Fibroblast of skin of right quadriceps (primary cell): Measurements from ENCODE around the gene ASMTL.
"Not testable (repeated sequence)": the region's sequence is repeated elsewhere in the genome, so short reads cannot be mapped to it uniquely, and the experiment has no call there.

ENCODE experiments used
- DNase-seq: peaks from one replicate; pipeline ENCODE4 v3.0.0-alpha.2; 2013

ASMTL gene

DNA sequence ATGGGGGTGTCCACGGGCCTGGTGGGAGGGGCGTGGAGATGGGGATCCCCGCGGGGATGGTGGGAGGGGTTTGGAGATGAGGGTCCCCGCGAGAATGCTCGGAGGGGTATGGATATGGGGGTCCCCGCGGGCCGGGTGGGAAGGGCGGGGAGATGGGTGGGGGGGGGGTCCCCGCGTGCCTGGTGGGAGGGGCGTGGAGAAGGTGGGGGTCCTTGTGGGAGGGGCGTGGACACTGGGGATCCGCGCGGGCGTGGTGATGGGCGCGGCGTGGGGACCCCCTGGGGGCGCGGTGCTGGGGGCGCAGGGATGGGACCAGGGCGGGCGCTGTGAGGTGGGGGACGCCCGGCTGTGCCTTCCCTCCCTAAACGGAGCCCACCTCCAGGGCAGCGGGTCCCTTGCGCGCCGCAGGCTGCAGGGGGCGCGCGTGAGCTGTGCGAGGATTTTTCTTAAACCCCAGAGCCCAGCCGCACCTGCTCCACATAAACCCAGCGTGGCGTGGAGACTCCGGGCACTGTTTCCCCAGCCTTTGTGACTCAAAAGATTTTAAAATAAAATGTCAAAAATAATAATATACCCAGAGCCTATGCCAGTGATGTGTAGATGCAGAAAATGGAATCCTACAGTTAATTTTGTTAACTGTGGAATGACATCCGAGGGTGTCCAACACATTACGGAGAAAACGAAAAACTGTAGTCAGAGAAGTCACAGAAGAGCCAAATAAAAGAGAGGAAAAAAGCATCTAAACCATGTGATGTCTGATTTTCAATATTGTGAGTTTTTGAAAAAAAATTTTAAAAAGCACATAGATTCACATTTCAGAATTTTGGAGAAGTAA lies 1.5 kb upstream of the ASMTL start:
- DNase-seq, result peak; percentile 73

DNA sequence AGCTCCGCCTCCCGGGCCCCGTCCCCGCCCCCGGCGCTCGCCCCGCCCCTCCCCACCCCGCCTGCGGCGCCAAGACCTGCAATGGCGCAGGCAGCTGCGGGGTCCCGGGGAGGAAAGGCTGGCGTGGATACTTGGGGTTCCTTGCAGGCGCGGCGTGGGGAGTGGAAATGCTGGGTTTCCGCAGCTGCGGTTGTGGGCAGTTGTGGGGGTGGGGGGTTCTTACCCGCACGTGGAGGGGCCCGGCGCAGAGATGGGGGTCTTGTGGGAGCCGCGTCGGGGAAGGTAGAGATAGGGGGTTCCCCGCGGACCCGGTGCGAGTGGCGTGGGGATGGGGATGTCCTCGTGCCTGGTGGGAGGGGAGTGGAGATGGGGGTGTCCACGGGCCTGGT lies 680 bp upstream of the ASMTL start:
- DNase-seq, result no peak

DNA sequence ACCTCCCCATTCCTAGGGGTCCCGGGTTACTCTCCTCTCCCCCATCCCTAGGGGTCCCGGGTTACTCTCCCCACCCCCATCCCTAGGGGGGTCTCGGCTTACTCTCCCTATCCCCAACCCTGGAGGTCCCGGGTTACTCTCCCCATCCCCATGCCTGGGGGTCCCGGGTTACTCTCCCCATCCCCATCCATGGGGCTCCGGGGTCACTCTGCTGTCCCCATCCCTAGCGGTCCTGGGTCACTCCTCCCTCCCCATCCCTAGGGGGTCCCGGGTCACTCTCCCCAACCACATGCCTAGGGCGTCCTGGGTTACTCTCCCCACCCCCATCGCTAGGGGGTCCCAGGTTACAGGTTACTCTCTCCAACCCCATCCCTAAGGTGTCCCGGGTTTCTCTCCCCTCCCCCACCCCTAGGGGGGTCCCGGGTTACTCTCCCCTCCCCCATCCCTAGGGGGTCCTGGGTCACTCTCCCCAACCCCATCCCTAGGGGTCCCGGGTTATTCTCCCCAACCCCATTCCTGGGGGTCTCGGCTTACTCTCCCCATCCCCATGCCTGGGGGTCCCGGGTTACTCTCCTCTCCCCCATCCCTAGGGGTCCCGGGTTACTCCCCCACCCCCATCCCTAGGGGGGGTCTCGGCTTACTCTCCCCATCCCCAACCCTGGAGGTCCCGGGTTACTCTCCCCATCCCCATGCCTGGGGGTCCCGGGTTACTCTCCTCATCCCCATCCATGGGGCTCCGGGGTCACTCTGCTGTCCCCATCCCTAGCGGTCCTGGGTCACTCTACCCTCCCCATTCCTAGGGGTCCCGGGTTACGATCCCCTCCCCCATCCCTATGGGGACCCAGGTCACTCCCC lies 821 bp downstream of the ASMTL start:
- no peak for DNase-seq

DNA sequence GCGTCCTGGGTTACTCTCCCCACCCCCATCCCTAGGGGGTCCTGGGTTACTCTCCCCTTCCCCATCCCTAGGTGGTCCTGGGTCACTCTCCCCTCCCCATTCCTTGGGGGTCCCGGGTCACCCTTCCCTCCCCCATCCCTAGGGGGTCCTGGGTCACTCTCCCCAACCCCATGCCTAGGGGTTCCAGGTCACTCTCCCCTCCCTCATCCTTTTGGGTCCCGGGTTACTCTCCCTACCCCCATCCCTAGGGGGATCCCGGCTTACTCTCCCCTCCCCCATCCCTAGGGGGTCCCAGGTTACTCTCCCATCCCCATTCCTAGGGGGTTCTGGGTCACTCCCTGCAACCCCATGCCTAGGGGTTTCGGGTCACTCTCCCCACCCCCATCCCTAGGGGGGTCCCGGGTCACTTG lies 1.5 kb downstream of the ASMTL start:
- DNase-seq, result no peak

DNA sequence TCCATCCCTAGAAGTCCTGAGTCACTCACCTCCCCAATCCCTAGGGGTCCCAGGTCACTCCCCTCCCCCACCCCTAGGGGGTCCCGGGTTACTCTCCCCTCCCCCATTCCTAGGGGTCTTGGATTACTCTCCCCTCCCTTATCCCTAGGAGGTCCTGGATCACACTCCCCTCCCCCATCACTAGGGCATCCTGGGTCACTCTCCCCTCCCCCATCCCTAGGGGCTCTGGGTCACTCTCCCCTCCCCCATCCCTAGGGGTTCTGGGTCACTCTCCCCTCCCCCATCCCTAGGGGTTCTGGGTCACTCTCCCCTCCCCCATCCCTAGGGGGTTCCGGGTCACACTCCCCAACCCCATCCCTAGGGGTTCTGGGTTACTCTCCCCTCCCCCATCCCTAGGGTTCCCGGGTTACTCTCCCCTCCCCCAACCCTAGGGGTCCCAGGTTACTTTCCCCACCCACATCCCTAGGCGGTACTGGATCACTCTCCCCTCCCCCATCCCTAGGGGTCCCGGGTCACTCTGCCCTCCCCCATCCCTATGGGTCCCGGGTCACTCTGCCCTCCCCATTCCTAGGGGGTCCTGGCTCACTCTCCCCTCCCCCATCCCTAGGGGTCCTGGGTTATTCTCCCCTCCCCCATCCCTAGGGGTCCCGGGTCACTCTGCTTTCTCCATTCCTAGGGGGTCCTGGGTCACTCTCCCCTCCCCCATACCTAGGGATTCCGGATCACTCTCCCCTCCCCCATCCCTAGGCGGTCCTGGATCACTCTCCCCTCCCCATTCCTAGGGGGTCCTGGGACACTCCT lies 2.1 kb downstream of the ASMTL start:
- DNase-seq, result no peak

DNA sequence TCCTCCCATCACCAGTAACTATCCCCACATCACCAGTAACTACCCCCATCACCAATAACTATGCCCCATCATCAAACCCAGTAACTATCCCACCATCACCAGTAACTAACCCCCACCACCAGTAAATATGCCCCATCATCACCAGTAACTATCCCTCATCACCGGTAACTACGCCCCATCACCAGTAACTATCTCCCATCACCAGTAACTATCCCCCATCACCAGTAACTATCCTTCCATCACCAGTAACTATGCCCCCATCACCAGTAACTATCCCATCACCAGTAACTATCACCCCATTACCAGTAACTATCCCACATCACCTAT lies 2.9 kb downstream of the ASMTL start:
- DNase-seq, result no peak

DNA sequence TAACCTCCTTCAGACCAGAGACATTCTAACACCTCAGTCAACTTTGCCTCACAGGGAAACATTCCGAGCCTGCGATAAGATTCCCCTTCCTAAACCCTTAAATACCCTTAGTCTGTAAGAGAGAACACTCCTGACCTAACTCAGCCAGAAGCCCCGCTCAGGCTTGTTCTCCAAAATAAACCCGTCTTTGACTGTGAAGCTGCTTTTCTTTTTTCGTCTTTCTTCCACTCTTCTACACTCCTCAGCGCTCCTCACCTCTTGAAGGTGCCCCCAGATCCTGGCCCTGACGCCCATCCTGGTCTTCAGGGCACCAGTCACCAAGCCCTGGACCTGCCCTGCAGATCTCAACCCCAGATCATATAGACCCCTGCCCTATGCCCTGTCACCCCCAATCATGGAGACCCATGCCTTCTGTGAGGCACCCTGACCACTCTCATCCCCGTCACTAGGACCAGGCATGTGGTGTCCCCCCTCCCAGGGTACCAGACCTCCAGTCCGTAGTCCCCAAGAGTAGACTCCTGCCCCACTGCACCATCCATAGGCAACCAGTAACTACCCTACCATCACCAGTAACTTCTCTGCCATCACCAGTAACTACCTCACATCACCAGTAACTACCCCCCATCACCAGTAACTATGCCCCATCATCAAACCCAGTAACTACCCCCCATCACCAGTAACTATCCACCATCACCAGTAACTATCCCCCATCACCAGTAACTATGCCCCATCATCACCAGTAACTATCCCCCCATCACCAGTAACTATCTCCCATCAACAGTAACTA lies 3.5 kb downstream of the ASMTL start:
- DNase-seq, result no peak

DNA sequence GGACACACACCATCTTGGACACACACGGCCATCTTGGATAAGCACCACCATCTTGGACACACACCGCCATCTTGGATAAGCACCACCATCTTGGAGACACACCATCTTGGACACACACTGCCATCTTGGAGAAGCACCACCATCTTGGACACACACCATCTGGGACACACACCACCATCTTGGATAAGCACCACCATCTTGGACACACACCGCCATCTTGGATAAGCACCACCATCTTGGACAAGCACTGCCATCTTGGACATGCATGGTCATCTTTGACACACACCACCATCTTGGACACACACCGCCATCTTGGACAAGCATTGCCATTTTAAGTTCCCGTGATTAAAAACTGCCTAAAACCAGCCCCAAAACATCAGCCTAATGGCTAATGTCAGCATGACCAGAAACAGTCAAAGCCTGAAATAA lies 4.1 kb downstream of the ASMTL start:
- DNase-seq, result not testable (repeated sequence)

DNA sequence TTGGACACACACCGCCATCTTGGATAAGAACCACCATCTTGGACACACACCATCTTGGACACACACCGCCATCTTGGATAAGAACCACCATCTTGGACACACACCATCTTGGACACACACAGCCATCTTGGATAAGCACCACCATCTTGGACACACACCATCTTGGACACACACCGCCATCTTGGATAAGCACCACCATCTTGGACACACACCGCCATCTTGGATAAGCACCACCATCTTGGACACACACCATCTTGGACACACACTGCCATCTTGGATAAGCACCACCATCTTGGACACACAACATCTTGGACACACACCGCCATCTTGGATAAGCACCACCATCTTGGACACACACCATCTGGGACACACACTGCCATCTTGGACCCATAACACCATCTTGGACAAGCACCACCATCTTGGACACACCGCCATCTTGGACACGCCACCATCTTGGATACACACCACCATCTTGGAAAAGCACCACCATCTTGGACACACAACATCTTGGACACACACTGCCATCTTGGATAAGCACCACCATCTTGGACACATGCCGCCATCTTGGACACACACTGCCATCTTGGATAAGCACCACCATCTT lies 4.6 kb downstream of the ASMTL start:
- DNase-seq, result not testable (repeated sequence)

DNA sequence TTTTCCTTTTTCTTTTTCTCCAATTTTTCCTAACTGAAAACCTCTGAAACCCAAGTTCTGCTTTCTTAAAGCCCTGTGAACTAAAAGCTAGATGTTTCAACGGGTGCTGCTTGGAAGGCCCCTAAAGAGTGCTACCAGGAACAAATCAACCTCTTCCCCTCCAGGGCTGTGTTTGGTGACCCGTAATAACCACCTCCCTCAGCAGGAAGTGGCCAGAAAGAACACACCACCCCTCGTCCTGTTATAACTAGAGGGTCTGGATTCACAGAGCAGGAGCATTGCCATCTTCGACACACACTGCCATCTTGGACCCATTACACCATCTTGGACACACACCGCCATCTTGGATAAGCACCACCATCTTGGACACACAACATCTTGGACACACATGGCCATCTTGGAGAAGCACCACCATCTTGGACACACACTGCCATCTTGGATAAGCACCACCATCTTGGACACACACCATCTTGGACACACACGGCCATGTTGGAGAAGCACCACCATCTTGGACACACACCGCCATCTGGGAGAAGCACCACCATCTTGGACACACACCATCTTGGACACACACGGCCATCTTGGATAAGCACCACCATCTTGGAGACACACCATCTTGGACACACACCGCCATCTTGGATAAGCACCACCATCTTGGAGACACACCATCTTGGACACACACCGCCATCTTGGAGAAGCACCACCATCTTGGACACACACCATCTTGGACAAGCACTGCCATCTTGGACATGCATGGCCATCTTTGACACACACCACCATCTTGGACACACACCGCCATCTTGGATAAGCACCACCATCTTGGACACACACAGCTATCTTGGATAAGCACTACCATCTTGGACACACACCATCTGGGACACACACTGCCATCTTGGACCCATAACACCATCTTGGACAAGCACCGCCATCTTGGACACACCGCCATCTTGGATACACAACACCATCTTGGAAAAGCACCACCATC lies 5.4 kb downstream of the ASMTL start:
- not testable (repeated sequence) for DNase-seq

DNA sequence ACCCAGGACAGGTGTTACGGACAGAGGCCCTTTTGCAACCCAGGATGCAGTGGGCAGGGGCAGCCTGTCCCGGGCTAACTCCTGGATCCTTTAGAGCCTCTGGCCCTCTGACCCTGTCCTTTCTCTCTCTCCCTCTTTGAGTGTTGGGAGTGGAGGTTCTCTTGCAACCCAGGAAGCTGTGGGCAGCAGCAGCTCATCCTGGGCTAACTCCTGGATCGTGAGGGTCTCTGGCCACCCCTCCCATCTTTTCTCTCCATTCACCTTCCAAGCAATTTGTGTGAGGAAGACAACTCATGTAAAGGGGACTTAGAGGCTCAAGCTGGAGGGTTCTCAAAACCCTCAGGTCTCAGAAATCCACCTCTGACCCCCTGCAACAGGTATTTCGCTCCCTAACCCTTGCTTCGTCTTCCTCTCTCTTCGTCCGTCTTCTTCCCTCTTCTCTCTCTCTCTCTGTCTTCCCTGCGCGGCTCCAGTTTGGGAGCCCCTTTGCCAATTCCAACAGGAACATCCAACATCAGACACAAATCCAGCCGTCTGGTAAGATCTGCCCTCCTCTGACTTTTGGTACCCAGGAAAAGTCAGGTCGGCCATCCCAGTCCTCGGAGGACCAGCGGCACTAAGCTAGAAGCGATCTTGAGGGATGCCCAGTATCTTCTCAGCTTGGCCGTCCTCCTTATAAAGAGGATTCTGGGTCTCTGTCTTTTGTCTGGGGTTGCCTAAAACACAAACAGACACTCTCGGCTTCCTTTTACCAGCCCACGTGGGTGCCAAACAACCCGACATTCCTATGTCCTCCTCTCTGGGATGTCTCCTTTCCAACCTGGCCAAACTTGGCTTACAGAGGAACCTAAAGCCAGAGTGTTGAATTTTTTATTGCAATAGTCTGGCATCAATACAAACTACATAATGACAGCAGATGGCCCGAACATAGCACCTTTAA lies 7.9 kb downstream of the ASMTL start:
- DNase-seq, result no peak

DNA sequence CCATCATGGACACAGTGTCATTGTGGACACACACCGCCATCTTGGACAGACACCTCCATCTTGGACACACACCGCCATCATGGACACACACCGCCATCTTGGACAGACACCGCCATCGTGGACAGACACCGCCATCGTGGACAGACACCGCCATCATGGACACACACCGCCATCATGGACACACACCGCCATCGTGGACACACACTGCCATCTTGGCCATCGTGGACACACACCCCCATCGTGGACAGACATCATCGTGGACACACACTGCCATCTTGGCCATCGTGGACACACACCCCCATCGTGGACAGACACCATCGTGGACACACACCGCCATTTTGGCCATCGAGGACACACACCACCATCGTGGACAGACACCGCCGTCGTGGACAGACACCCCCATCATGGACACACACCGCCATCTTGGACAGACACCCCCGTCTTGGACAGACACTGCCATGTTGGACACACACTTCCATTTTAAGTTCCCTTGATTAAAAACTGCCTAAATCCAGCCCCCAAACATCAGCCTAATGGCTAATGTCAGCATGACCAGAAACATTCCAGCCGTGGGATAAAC lies 9.1 kb downstream of the ASMTL start:
- no peak for DNase-seq

DNA sequence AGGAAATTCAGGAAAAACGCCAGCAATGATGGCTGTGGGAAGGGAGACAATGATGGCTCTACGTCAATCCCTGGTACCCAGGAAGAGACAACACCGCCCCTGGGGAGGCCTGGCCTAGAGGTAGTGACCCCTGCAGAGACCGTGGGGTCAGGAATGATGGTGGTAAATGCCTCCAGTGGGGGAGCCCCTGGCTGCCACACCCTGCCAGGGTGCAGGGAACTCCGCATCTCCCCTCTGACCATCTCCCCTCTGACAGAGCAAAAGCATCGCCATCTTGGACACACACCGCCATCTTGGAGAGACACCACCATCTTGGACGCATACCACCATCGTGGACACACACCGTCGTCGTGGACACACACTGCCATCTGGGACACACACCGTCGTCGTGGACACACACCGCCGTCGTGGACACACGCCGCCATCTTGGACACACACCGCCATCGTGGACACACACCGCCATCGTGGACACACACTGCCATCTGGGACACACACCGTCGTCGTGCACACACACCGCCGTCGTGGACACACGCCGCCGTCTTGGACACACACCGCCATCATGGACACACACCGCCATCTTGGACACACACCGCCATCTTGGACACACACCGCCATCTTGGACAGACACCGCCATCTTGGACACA lies 9.9 kb downstream of the ASMTL start:
- no peak for DNase-seq

DNA sequence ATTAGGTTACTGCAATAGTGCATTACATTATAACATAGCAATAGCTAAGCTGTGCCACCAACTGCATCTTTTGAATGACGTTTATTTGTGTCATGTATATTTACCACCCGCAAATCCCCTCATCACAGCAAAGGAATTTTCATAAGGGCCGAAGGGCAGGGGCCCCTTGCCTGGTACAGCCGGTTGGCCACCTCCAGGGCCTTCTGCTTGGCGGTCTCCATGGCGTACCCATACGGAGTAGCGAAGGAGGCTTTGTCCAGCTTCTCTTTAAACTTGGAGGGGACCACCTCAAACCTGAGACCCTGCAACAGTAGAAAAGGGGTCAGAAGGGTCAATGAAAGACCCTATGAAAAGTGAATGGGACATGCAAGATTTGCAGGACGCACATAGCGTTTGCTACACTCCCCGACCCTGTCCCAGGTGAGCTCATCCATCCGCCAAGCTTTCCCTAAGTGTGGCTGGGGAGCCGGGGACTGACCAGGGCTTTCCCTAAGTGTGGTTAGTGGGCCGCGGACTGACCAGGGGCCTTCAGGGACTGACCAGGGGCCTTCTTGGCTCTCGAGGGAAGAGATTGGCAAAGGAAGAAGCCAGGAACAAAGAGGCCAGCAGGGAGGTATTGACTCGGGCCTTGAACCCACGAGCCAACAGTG lies 10.6 kb downstream of the ASMTL start:
- DNase-seq, result no peak

DNA sequence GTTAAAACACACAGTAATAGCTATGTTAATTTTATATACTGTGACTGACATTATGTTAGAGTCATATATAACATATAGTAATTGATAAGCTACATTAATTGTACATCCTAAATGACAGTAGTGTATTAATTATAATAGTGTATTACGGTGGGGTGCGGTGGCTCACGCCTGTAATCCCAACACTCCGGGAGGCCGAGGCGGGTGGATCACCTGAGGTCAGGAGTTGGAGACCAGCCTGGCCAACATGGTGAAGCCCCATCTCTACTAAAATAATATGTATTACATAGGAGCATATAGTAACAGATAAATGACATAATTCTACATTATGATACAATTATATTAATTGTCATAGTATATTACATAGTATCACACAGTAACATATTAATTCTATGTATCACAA lies 12.2 kb downstream of the ASMTL start:
- no peak for DNase-seq

DNA sequence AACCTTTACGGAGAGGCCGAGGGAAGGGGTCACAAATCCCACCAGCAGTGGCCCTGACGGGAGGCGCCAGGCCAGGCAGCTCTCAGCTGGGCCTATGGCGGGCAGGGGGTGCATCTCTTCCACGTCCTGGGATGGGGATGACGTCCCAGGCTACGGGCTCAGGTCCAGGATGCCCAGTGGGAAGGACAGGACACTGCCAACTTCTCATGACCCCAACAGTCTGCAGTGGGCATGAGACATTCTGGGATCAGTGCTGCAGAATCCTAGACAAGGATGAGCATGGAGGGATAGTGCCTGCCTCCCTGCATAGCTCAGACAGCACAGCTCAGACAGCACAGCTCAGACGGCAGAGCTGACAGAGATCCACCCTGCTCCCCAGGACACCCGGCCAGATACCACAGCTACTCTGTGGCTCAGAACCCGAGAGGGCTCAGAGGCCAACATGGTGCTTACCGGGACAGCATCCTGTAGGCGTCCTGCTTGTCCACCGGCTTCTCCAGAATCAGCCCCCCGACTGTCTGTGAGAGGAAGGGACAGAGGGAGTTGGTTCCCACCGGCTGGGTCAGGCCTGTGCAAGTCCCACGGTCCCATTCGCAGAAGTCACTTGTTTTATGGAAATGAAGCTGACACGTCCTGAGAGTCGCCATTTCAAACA lies 17.3 kb downstream of the ASMTL start:
- DNase-seq, result no peak

DNA sequence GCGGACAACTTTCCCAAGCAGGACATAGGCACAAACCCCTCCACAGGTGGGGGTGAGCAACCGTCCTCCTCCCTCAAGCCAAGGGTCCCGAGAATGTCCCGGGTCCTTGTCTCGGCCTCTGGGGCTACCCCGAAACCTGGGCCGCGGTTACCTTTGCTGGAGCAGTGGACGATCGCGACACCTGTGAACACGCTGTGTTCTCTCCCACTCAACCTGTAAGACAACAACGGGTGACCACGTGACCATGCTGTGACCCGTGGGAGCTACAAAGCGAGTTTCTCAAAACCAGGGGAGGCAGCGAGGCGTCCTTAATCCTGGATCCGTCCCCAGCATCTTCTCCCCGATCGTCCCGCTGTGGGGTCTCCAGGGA lies 17.9 kb downstream of the ASMTL start:
- DNase-seq, result no peak
